Measurements from ENCODE around the gene ADARB1.

The ADARB1 gene

GRCh38 chr21:45227735-45228134, 153.4 kb downstream of the ADARB1 start:
- DNase-seq (ENCODE audit: low read depth in 2 of 2), result no peak

- peak; percentile 79 to 80 for DNase-seq (ENCODE audit: low read depth in 2 of 2)
Observed at GRCh38 chr21:45228171-45228641, 153.8 kb downstream of the ADARB1 start.

GRCh38 chr21:45228656-45229240, 154.4 kb downstream of the ADARB1 start:
- no peak for DNase-seq (ENCODE audit: low read depth in 2 of 2)

- no peak for DNase-seq (ENCODE audit: low read depth in 2 of 2)
Observed at GRCh38 chr21:45231705-45232104, 157.3 kb downstream of the ADARB1 start.

- DNase-seq (ENCODE audit: low read depth in 2 of 2), result no peak
Observed at GRCh38 chr21:45234127-45234526, 159.7 kb downstream of the ADARB1 start.

GRCh38 chr21:45234965-45235364, 160.6 kb downstream of the ADARB1 start:
- DNase-seq (ENCODE audit: low read depth in 2 of 2), result no peak

- DNase-seq (ENCODE audit: low read depth in 2 of 2), result no peak
Observed at GRCh38 chr21:45235488-45235887, 161.1 kb downstream of the ADARB1 start.

- no peak for DNase-seq (ENCODE audit: low read depth in 2 of 2)
Observed at GRCh38 chr21:45236481-45236880, 162.1 kb downstream of the ADARB1 start.

- DNase-seq (ENCODE audit: low read depth in 2 of 2), result no peak
Observed at GRCh38 chr21:45237401-45237800, 163.0 kb downstream of the ADARB1 start.

GRCh38 chr21:45241357-45241756, 167.0 kb downstream of the ADARB1 start:
- DNase-seq (ENCODE audit: low read depth in 2 of 2), result no peak

- DNase-seq (ENCODE audit: low read depth in 2 of 2), result no peak
Observed at GRCh38 chr21:45243603-45244002, 169.2 kb downstream of the ADARB1 start.

GRCh38 chr21:45244799-45245340, 170.5 kb downstream of the ADARB1 start:
- DNase-seq (ENCODE audit: low read depth in 2 of 2), result no peak

GRCh38 chr21:45246386-45247320, 172.3 kb downstream of the ADARB1 start:
- DNase-seq (ENCODE audit: low read depth in 2 of 2), result no peak

- DNase-seq (ENCODE audit: low read depth in 2 of 2), result no peak
Observed at GRCh38 chr21:45248301-45248892, 174.0 kb downstream of the ADARB1 start.

GRCh38 chr21:45248893-45249381, 174.6 kb downstream of the ADARB1 start:
- DNase-seq (ENCODE audit: low read depth in 2 of 2), result no peak

- no peak for DNase-seq (ENCODE audit: low read depth in 2 of 2)
Observed at GRCh38 chr21:45249626-45250025, 175.2 kb downstream of the ADARB1 start.

GRCh38 chr21:45250272-45250671, 175.9 kb downstream of the ADARB1 start:
- no peak for DNase-seq (ENCODE audit: low read depth in 2 of 2)

- DNase-seq (ENCODE audit: low read depth in 2 of 2), result no peak
Observed at GRCh38 chr21:45250914-45251634, 176.7 kb downstream of the ADARB1 start.

GRCh38 chr21:45251635-45252447, 177.5 kb downstream of the ADARB1 start:
- no peak for DNase-seq (ENCODE audit: low read depth in 2 of 2)

GRCh38 chr21:45252448-45252925, 178.1 kb downstream of the ADARB1 start:
- DNase-seq (ENCODE audit: low read depth in 2 of 2), result no peak

All from stimulated activated CD8-positive, alpha-beta memory T cell treated with anti-CD3 and anti-CD28 coated beads, Interleukin-15, amount 100 ng/mL, for 48 hours (primary cell).